ENCODE data around the gene OR5C1.

GRCh38 chr9:122815544-122815943 is 26.8 kb downstream of the OR5C1 start:
- TF ChIP-seq CTCF (IDR thresholded peaks at IDR 0.05) (no peak), EZH2phosphoT487 (IDR thresholded peaks at IDR 0.05) (no peak), EZH2 (IDR thresholded peaks at IDR 0.05) (no peak)
